IMR-90 (cell line): Measurements from ENCODE around the gene OMD.

Experiments
- BHLHE40 ChIP-seq: fragments of 150-350 bp; IDR thresholded peaks from 2 replicates; pipeline ENCODE4 v1.6.1; 2016; ENCODE audit warnings: mild to moderate bottlenecking, low read depth, low read length
- CHD1 ChIP-seq: IDR thresholded peaks from 2 replicates; pipeline ENCODE4 v1.6.1; 2012; ENCODE audit warnings: low read depth, low read length, improper control_type of control experiment
- CTCF ChIP-seq: conservative IDR thresholded peaks from 2 replicates; pipeline ENCODE4 v1.5.1; 2012; ENCODE audit warnings: mild to moderate bottlenecking, low read depth, low read length, improper control_type of control experiment
- ELK1 ChIP-seq: fragments of 150-350 bp; IDR thresholded peaks from 2 replicates; pipeline ENCODE4 v1.6.1; 2016; ENCODE audit warnings: low read depth, mild to moderate bottlenecking, low read length, moderate library complexity, borderline replicate concordance
- FOS ChIP-seq: fragments of 150-350 bp; IDR thresholded peaks from 2 replicates; pipeline ENCODE4 v1.6.1; 2016; ENCODE audit warnings: low read depth, low read length
- MAFK ChIP-seq: IDR thresholded peaks from 2 replicates; pipeline ENCODE4 v1.6.1; 2012; ENCODE audit warnings: low read depth, low read length, improper control_type of control experiment
- MAZ ChIP-seq: IDR thresholded peaks from 2 replicates; pipeline ENCODE4 v1.6.1; 2012; ENCODE audit warnings: low read depth, mild to moderate bottlenecking, low read length, improper control_type of control experiment, moderate library complexity, borderline replicate concordance
- MXI1 ChIP-seq: IDR thresholded peaks from 2 replicates; pipeline ENCODE4 v1.6.1; 2012; ENCODE audit warnings: low read depth, mild to moderate bottlenecking, low read length, moderate library complexity, borderline replicate concordance
- NFE2L2 ChIP-seq: fragments of 150-350 bp; IDR thresholded peaks from 2 replicates; pipeline ENCODE4 v1.6.1; 2016; ENCODE audit warnings: low read depth, mild to moderate bottlenecking, low read length
- POLR2A ChIP-seq: IDR thresholded peaks from 2 replicates; pipeline ENCODE4 v1.6.1; 2012; ENCODE audit warnings: mild to moderate bottlenecking, low read depth, low read length
- RAD21 ChIP-seq: IDR thresholded peaks from 2 replicates; pipeline ENCODE4 v1.6.1; 2012; ENCODE audit warnings: low read length, improper control_type of control experiment
- RCOR1 ChIP-seq: IDR thresholded peaks from 2 replicates; pipeline ENCODE4 v1.6.1; 2012; ENCODE audit warnings: mild to moderate bottlenecking, low read length, improper control_type of control experiment; ENCODE audit not compliant: insufficient replicate concordance
- SMC3 ChIP-seq: fragments of 150-350 bp; IDR thresholded peaks from 2 replicates; pipeline ENCODE4 v1.6.1; 2016; ENCODE audit warnings: low read depth, mild to moderate bottlenecking, antibody characterized with exemption, low read length, moderate library complexity
- TF ChIP-seq, protein P1 (sequence below): fragments of 150-350 bp; IDR thresholded peaks from 2 replicates; pipeline ENCODE4 v1.6.1; 2017; ENCODE audit warnings: mild to moderate bottlenecking, antibody characterized with exemption, low read length, low read depth

DNA sequence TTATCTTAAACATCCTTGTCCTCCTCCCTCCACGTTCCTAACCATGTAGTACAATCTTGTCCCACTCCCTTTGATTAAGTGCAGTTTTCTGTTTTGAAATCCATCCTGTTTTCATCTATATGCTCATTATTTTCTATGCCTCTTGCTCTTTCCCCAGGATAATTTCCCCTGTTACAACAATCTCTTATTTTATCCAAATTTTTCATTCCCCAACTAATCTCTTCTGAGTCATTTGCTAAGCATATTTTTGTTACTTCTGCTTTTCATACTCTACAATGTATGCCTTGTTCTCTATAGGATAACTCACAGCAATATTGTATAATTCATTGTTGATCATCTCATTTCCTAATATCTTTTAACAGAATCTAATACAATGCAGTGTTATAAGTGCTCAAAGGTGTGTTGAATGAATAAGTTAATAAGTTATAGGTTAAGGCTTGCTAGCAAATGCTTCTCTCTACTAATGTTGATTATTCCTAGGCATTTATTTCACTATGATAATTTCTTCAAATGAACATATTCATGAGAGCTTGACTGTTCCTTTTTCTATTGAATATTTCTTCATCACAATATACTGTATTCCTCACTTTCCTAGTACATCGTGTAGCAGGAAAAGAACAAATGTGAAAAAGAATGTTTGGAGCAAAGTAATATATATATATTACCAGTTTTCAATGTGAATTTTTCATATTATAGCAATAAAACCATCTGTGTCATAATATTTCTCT, 1.5 kb downstream of the OMD start:
- TF ChIP-seq MXI1 (no peak), CTCF (no peak), CHD1 (no peak), POLR2A (no peak), ELK1 (no peak), MAZ (no peak), RAD21 (no peak), SMC3 (no peak), RCOR1 (no peak), MAFK (no peak), FOS (no peak), NFE2L2 (no peak), BHLHE40 (no peak)
- TF ChIP-seq, protein P1, sequence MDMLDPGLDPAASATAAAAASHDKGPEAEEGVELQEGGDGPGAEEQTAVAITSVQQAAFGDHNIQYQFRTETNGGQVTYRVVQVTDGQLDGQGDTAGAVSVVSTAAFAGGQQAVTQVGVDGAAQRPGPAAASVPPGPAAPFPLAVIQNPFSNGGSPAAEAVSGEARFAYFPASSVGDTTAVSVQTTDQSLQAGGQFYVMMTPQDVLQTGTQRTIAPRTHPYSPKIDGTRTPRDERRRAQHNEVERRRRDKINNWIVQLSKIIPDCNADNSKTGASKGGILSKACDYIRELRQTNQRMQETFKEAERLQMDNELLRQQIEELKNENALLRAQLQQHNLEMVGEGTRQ, result no peak
